Measurements from ENCODE around the gene BCL7C. TPM values are rescaled to one million over a fixed set of nuclear protein-coding genes. Genes with fewer than 3 reads are reported as not detected.

BCL7C gene
- total and polyA plus RNA-seq, 2 of the 8 experiments (the other 6 are each of a cell fraction or from before 2014, with no cell fraction given), result 8.6 to 17.2 TPM

DNA sequence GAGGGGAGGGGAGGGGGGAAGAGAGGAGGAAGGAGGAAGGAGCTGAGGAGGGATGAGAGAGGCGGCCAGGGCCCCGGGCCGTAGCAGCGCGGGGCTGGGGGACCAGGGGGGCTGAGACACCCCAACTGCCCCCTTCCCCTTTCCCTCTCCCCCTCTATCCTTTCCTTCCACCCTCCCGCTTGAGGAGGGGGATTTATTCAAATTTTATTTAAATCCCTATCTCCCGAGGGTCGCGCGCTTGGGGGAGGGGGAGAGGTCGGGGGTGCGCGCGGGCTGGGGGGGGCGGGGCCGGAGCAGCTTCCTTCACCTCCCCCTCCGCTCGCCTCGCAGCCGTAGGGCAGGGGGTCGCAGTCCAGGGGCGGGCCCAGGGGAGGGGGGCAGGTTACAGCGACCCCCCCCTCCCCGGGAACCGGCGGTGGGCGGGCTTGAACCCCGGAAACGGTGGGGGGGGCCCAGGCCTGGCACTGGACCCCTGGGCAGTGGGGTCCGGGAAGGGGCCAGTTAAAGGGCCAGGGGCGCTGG, 29.7 kb upstream of the BCL7C start, which contains the start of gene FBXL19 (continued):
- TF ChIP-seq, protein P1, sequence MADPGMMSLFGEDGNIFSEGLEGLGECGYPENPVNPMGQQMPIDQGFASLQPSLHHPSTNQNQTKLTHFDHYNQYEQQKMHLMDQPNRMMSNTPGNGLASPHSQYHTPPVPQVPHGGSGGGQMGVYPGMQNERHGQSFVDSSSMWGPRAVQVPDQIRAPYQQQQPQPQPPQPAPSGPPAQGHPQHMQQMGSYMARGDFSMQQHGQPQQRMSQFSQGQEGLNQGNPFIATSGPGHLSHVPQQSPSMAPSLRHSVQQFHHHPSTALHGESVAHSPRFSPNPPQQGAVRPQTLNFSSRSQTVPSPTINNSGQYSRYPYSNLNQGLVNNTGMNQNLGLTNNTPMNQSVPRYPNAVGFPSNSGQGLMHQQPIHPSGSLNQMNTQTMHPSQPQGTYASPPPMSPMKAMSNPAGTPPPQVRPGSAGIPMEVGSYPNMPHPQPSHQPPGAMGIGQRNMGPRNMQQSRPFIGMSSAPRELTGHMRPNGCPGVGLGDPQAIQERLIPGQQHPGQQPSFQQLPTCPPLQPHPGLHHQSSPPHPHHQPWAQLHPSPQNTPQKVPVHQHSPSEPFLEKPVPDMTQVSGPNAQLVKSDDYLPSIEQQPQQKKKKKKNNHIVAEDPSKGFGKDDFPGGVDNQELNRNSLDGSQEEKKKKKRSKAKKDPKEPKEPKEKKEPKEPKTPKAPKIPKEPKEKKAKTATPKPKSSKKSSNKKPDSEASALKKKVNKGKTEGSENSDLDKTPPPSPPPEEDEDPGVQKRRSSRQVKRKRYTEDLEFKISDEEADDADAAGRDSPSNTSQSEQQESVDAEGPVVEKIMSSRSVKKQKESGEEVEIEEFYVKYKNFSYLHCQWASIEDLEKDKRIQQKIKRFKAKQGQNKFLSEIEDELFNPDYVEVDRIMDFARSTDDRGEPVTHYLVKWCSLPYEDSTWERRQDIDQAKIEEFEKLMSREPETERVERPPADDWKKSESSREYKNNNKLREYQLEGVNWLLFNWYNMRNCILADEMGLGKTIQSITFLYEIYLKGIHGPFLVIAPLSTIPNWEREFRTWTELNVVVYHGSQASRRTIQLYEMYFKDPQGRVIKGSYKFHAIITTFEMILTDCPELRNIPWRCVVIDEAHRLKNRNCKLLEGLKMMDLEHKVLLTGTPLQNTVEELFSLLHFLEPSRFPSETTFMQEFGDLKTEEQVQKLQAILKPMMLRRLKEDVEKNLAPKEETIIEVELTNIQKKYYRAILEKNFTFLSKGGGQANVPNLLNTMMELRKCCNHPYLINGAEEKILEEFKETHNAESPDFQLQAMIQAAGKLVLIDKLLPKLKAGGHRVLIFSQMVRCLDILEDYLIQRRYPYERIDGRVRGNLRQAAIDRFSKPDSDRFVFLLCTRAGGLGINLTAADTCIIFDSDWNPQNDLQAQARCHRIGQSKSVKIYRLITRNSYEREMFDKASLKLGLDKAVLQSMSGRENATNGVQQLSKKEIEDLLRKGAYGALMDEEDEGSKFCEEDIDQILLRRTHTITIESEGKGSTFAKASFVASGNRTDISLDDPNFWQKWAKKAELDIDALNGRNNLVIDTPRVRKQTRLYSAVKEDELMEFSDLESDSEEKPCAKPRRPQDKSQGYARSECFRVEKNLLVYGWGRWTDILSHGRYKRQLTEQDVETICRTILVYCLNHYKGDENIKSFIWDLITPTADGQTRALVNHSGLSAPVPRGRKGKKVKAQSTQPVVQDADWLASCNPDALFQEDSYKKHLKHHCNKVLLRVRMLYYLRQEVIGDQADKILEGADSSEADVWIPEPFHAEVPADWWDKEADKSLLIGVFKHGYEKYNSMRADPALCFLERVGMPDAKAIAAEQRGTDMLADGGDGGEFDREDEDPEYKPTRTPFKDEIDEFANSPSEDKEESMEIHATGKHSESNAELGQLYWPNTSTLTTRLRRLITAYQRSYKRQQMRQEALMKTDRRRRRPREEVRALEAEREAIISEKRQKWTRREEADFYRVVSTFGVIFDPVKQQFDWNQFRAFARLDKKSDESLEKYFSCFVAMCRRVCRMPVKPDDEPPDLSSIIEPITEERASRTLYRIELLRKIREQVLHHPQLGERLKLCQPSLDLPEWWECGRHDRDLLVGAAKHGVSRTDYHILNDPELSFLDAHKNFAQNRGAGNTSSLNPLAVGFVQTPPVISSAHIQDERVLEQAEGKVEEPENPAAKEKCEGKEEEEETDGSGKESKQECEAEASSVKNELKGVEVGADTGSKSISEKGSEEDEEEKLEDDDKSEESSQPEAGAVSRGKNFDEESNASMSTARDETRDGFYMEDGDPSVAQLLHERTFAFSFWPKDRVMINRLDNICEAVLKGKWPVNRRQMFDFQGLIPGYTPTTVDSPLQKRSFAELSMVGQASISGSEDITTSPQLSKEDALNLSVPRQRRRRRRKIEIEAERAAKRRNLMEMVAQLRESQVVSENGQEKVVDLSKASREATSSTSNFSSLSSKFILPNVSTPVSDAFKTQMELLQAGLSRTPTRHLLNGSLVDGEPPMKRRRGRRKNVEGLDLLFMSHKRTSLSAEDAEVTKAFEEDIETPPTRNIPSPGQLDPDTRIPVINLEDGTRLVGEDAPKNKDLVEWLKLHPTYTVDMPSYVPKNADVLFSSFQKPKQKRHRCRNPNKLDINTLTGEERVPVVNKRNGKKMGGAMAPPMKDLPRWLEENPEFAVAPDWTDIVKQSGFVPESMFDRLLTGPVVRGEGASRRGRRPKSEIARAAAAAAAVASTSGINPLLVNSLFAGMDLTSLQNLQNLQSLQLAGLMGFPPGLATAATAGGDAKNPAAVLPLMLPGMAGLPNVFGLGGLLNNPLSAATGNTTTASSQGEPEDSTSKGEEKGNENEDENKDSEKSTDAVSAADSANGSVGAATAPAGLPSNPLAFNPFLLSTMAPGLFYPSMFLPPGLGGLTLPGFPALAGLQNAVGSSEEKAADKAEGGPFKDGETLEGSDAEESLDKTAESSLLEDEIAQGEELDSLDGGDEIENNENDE (IDR thresholded peaks at IDR 0.05; ENCODE audit: insufficient replicate concordance, low read length), result no peak
- TF ChIP-seq, protein P2, sequence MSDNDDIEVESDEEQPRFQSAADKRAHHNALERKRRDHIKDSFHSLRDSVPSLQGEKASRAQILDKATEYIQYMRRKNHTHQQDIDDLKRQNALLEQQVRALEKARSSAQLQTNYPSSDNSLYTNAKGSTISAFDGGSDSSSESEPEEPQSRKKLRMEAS (IDR thresholded peaks at IDR 0.05), result no peak
- TF ChIP-seq YY1 (IDR thresholded peaks at IDR 0.05; ENCODE audit: low read depth, low read length) (no peak), TBP (IDR thresholded peaks at IDR 0.05; ENCODE audit: low read depth, low read length) (no peak), KDM4A (IDR thresholded peaks at IDR 0.05; ENCODE audit: low read depth, low read length, severe bottlenecking) (peak; percentile 20), PHF8 (conservative IDR thresholded peaks at IDR 0.05; ENCODE audit: low read depth, low read length) (no peak; the same call in 1 of the 2 replicates), POLR2A (IDR thresholded peaks at IDR 0.05; ENCODE audit: control extremely low read depth in 1 of 2, low read depth in 2 of 2, low read length in 2 of 2) (no peak; a peak in 1 of 3 replicates), RAD21 (IDR thresholded peaks at IDR 0.05 in 1 of 2, conservative IDR thresholded peaks at IDR 0.05 in 1 of 2; ENCODE audit: low read depth in 2 of 2, low read length in 2 of 2) (no peak)
- TF ChIP-seq, protein P3, sequence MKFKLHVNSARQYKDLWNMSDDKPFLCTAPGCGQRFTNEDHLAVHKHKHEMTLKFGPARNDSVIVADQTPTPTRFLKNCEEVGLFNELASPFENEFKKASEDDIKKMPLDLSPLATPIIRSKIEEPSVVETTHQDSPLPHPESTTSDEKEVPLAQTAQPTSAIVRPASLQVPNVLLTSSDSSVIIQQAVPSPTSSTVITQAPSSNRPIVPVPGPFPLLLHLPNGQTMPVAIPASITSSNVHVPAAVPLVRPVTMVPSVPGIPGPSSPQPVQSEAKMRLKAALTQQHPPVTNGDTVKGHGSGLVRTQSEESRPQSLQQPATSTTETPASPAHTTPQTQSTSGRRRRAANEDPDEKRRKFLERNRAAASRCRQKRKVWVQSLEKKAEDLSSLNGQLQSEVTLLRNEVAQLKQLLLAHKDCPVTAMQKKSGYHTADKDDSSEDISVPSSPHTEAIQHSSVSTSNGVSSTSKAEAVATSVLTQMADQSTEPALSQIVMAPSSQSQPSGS (IDR thresholded peaks at IDR 0.05; ENCODE audit: low read length), result no peak
